A673 (cell line): Measurements from ENCODE around the gene F8.

Experiments
- EZH2 ChIP-seq: fragments of 200-600 bp; sonication (generic); IDR thresholded peaks from 2 replicates; pipeline ENCODE4 v1.6.1; 2017; ENCODE audit warnings: borderline replicate concordance, low read depth, mild to moderate bottlenecking, mixed read lengths, antibody characterized with exemption, low read length; ENCODE audit not compliant: poor library complexity, severe bottlenecking
- TF ChIP-seq, protein P1 (sequence below): fragments of 300-800, 200-600 bp; sonication (generic); conservative IDR thresholded peaks from 2 replicates; pipeline ENCODE4 v1.5.1; 2017; ENCODE audit warnings: low read depth, mild to moderate bottlenecking, antibody characterized with exemption, low read length, moderate library complexity, mixed read lengths

DNA sequence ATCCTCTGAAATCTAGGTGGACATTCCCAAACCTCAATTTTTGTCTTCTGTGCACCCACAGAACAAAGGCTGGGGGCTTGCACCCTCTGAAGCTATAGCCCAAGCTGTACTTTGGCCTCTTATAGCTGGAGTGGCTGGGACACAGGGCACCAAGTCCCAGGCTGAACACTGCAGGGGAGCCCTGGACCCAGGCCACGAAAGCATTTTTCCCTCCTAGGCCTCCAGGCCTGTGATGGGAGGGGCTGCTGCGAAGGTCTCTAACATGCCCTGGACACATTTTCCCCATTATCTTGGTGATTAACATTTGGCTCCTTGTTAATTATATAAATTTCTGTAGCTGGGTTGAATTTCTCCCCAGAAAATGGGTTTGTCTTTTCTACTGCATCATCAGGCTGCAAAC lies 108.5 kb downstream of the F8 start:
- TF ChIP-seq, protein P1, sequence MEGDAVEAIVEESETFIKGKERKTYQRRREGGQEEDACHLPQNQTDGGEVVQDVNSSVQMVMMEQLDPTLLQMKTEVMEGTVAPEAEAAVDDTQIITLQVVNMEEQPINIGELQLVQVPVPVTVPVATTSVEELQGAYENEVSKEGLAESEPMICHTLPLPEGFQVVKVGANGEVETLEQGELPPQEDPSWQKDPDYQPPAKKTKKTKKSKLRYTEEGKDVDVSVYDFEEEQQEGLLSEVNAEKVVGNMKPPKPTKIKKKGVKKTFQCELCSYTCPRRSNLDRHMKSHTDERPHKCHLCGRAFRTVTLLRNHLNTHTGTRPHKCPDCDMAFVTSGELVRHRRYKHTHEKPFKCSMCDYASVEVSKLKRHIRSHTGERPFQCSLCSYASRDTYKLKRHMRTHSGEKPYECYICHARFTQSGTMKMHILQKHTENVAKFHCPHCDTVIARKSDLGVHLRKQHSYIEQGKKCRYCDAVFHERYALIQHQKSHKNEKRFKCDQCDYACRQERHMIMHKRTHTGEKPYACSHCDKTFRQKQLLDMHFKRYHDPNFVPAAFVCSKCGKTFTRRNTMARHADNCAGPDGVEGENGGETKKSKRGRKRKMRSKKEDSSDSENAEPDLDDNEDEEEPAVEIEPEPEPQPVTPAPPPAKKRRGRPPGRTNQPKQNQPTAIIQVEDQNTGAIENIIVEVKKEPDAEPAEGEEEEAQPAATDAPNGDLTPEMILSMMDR, result no peak
- TF ChIP-seq EZH2, result no peak
